IMR-90 (cell line): Measurements from ENCODE around the gene KLHL20.

ENCODE experiments used
- BHLHE40 ChIP-seq: fragments of 150-350 bp; IDR thresholded peaks from 2 replicates; pipeline ENCODE4 v1.6.1; 2016; ENCODE audit warnings: mild to moderate bottlenecking, low read depth, low read length
- FOS ChIP-seq: fragments of 150-350 bp; IDR thresholded peaks from 2 replicates; pipeline ENCODE4 v1.6.1; 2016; ENCODE audit warnings: low read depth, low read length
- MAZ ChIP-seq: IDR thresholded peaks from 2 replicates; pipeline ENCODE4 v1.6.1; 2012; ENCODE audit warnings: low read depth, mild to moderate bottlenecking, low read length, improper control_type of control experiment, moderate library complexity, borderline replicate concordance
- NFE2L2 ChIP-seq: fragments of 150-350 bp; IDR thresholded peaks from 2 replicates; pipeline ENCODE4 v1.6.1; 2016; ENCODE audit warnings: low read depth, mild to moderate bottlenecking, low read length
- POLR2A ChIP-seq: IDR thresholded peaks from 2 replicates; pipeline ENCODE4 v1.6.1; 2012; ENCODE audit warnings: mild to moderate bottlenecking, low read depth, low read length
- RAD21 ChIP-seq: IDR thresholded peaks from 2 replicates; pipeline ENCODE4 v1.6.1; 2012; ENCODE audit warnings: low read length, improper control_type of control experiment
- RCOR1 ChIP-seq: IDR thresholded peaks from 2 replicates; pipeline ENCODE4 v1.6.1; 2012; ENCODE audit warnings: mild to moderate bottlenecking, low read length, improper control_type of control experiment; ENCODE audit not compliant: insufficient replicate concordance
- SMC3 ChIP-seq: fragments of 150-350 bp; IDR thresholded peaks from 2 replicates; pipeline ENCODE4 v1.6.1; 2016; ENCODE audit warnings: low read depth, mild to moderate bottlenecking, antibody characterized with exemption, low read length, moderate library complexity
- TF ChIP-seq, protein P1 (sequence below): conservative IDR thresholded peaks from 2 replicates; pipeline ENCODE4 v1.5.1; 2012; ENCODE audit warnings: mild to moderate bottlenecking, low read depth, low read length, improper control_type of control experiment
- TF ChIP-seq, protein P2 (sequence below): fragments of 150-350 bp; IDR thresholded peaks from 2 replicates; pipeline ENCODE4 v1.6.1; 2017; ENCODE audit warnings: mild to moderate bottlenecking, antibody characterized with exemption, low read length, low read depth
- TF ChIP-seq, protein P3 (sequence below): fragments of 150-350 bp; IDR thresholded peaks from 2 replicates; pipeline ENCODE4 v1.6.1; 2016; ENCODE audit warnings: low read depth, mild to moderate bottlenecking, low read length, moderate library complexity, borderline replicate concordance

DNA sequence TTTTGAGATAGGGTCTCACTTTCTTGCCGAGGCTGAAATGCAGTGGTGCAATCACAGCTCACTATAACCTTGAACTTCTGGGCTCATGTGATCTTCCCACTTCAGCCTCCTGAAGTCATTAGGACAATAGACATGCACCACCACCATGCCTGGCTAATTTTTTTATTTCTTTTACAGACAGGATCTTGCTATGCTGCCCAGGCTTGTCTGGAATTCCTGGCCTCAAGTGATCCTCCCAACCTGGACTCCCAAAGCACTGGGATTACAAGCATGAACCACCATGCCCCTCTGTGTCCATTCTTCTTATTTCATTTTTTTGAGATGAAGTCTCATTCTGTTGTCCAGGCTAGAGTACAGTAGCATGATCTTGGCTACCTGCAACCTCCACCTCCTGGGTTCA, 12.0 kb upstream of the KLHL20 start:
- TF ChIP-seq, protein P1, sequence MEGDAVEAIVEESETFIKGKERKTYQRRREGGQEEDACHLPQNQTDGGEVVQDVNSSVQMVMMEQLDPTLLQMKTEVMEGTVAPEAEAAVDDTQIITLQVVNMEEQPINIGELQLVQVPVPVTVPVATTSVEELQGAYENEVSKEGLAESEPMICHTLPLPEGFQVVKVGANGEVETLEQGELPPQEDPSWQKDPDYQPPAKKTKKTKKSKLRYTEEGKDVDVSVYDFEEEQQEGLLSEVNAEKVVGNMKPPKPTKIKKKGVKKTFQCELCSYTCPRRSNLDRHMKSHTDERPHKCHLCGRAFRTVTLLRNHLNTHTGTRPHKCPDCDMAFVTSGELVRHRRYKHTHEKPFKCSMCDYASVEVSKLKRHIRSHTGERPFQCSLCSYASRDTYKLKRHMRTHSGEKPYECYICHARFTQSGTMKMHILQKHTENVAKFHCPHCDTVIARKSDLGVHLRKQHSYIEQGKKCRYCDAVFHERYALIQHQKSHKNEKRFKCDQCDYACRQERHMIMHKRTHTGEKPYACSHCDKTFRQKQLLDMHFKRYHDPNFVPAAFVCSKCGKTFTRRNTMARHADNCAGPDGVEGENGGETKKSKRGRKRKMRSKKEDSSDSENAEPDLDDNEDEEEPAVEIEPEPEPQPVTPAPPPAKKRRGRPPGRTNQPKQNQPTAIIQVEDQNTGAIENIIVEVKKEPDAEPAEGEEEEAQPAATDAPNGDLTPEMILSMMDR = no peak
- TF ChIP-seq POLR2A (no peak), FOS (no peak), NFE2L2 (no peak), SMC3 (no peak), BHLHE40 (no peak), MAZ (no peak), RAD21 (no peak), RCOR1 (no peak)
- TF ChIP-seq, protein P2, sequence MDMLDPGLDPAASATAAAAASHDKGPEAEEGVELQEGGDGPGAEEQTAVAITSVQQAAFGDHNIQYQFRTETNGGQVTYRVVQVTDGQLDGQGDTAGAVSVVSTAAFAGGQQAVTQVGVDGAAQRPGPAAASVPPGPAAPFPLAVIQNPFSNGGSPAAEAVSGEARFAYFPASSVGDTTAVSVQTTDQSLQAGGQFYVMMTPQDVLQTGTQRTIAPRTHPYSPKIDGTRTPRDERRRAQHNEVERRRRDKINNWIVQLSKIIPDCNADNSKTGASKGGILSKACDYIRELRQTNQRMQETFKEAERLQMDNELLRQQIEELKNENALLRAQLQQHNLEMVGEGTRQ = no peak
- TF ChIP-seq, protein P3, sequence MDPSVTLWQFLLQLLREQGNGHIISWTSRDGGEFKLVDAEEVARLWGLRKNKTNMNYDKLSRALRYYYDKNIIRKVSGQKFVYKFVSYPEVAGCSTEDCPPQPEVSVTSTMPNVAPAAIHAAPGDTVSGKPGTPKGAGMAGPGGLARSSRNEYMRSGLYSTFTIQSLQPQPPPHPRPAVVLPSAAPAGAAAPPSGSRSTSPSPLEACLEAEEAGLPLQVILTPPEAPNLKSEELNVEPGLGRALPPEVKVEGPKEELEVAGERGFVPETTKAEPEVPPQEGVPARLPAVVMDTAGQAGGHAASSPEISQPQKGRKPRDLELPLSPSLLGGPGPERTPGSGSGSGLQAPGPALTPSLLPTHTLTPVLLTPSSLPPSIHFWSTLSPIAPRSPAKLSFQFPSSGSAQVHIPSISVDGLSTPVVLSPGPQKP = no peak
